IMR-90 (cell line): Measurements from ENCODE around the gene FATE1. TPM values are rescaled to one million over a fixed set of nuclear protein-coding genes. Genes with fewer than 3 reads are reported as not detected.

Experiments
- ATAC-seq: fragments of 200-7000 bp; cut with Tn5 transposase; 2 replicates; pipeline ENCODE4 v1.9.1; 2020; ENCODE audit warnings: low read depth, mild to moderate bottlenecking, moderate library complexity
- BruUV-seq: library from RNA; stranded (reverse); fragments of 400-500 nt; replicated peaks from 2 replicates; lab custom pipeline; 2021; lab: Mats Ljungman, UMichigan
- CTCF ChIA-PET: fragments of 300-600 bp; formaldehyde crosslinking; extraction: SDS; loops from one replicate; lab custom pipeline; 2021; ENCODE audit warnings: antibody characterized with exemption; lab: Yijun Ruan, JAX
- POLR2A ChIA-PET: fragments of 300-600 bp; sonication (Branson Sonifier 250); formaldehyde crosslinking; loops from one replicate; lab custom pipeline; 2022; ENCODE audit warnings: antibody characterized with exemption; ENCODE audit not compliant: unreplicated experiment; lab: Charles Lee
- DNase-seq: peaks from one replicate; pipeline ENCODE4 v3.0.0; 2013
- H2AFZ ChIP-seq: replicated peaks from 2 replicates; pipeline ENCODE3; 2013; ENCODE audit warnings: low read length, mild to moderate bottlenecking; ENCODE audit not compliant: poor library complexity
- H2AK5ac ChIP-seq: 2 replicates; pipeline ENCODE4 v1.6.1; 2013; ENCODE audit warnings: low read depth, low read length, inconsistent platforms
- H2AK9ac ChIP-seq: replicated peaks from 2 replicates; pipeline ENCODE3; 2013; ENCODE audit warnings: mild to moderate bottlenecking, low read depth, low read length, moderate library complexity; ENCODE audit not compliant: poor library complexity
- H2BK120ac ChIP-seq: 2 replicates; pipeline ENCODE4 v1.6.1; 2013; ENCODE audit warnings: low read depth, low read length, inconsistent platforms
- H2BK15ac ChIP-seq: 3 replicates; pipeline ENCODE4 v1.6.1; 2013; ENCODE audit warnings: low read depth, low read length, inconsistent platforms
- H2BK20ac ChIP-seq: 2 replicates; pipeline ENCODE4 v1.6.1; 2013; ENCODE audit warnings: low read depth, mild to moderate bottlenecking, inconsistent platforms, low read length, moderate library complexity
- H2BK5ac ChIP-seq: 2 replicates; pipeline ENCODE4 v1.6.1; 2013; ENCODE audit warnings: mild to moderate bottlenecking, low read depth, low read length, inconsistent platforms; ENCODE audit not compliant: poor library complexity, severe bottlenecking
- H3K14ac ChIP-seq: replicated peaks from 2 replicates; pipeline ENCODE4 v1.6.1; 2013; ENCODE audit warnings: low read depth, low read length, inconsistent platforms
- H3K18ac ChIP-seq: 2 replicates; pipeline ENCODE4 v1.6.1; 2013; ENCODE audit warnings: low read depth, low read length, control low read depth
- H3K23ac ChIP-seq: 2 replicates; pipeline ENCODE4 v1.6.1; 2013; ENCODE audit warnings: low read depth, low read length, inconsistent platforms
- H3K27ac ChIP-seq: 2 replicates; pipeline ENCODE4 v1.5.1; 2013; ENCODE audit warnings: mild to moderate bottlenecking, control low read depth, low read length; ENCODE audit not compliant: insufficient read depth
- H3K27me3 ChIP-seq: 2 replicates; pipeline ENCODE4 v1.6.1; 2013; ENCODE audit warnings: low read length; ENCODE audit not compliant: control insufficient read depth, insufficient read depth
- H3K36me3 ChIP-seq: 2 replicates; pipeline ENCODE4 v1.6.1; 2013; ENCODE audit warnings: low read length, mixed read lengths; ENCODE audit not compliant: control insufficient read depth, insufficient read depth
- H3K4ac ChIP-seq: 2 replicates; pipeline ENCODE4 v1.6.1; 2013; ENCODE audit warnings: low read depth, low read length, inconsistent platforms
- H3K4me1 ChIP-seq: 2 replicates; pipeline ENCODE4 v1.6.1; 2013; ENCODE audit warnings: low read length, mixed read lengths; ENCODE audit not compliant: control insufficient read depth, insufficient read depth
- H3K4me2 ChIP-seq: 2 replicates; pipeline ENCODE4 v1.6.1; 2013; ENCODE audit warnings: low read depth, mild to moderate bottlenecking, control low read depth, low read length, moderate library complexity
- H3K4me3 ChIP-seq: 2 replicates; pipeline ENCODE4 v1.5.1; 2013; ENCODE audit warnings: low read depth, mild to moderate bottlenecking, control low read depth, low read length, moderate library complexity; ENCODE audit not compliant: insufficient read depth
- H3K56ac ChIP-seq: 2 replicates; pipeline ENCODE4 v1.6.1; 2013; ENCODE audit warnings: low read length, inconsistent platforms; ENCODE audit not compliant: insufficient read depth; ENCODE audit errors: extremely low read depth
- H3K79me1 ChIP-seq, 2 experiments: 2 replicates each; pipeline ENCODE4 v1.6.1; 2013; ENCODE audit warnings: low read length in 2 of 2, inconsistent platforms in 1 of 2, low read depth in 1 of 2
- H3K9ac ChIP-seq: 2 replicates; pipeline ENCODE4 v1.6.1; 2013; ENCODE audit warnings: low read depth, low read length, control low read depth
- H3K9me1 ChIP-seq: 2 replicates; pipeline ENCODE4 v1.6.1; 2013; ENCODE audit warnings: low read length, inconsistent platforms; ENCODE audit not compliant: insufficient read depth
- H3K9me3 ChIP-seq: 2 replicates; pipeline ENCODE4 v1.6.1; 2013; ENCODE audit warnings: low read length; ENCODE audit not compliant: control insufficient read depth, insufficient read depth
- H4K20me1 ChIP-seq: 2 replicates; pipeline ENCODE4 v1.6.1; 2013; ENCODE audit warnings: low read length, inconsistent platforms; ENCODE audit not compliant: insufficient read depth
- H4K5ac ChIP-seq: 2 replicates; pipeline ENCODE4 v1.6.1; 2013; ENCODE audit warnings: mild to moderate bottlenecking, low read depth, low read length, control low read depth
- H4K8ac ChIP-seq, 2 experiments: 2 replicates each; pipeline ENCODE4 v1.6.1; 2013; ENCODE audit warnings: low read depth in 2 of 2, low read length in 2 of 2, control low read depth in 1 of 2, inconsistent platforms in 1 of 2
- H4K91ac ChIP-seq: 2 replicates; pipeline ENCODE4 v1.6.1; 2013; ENCODE audit warnings: low read depth, low read length, inconsistent platforms; ENCODE audit not compliant: insufficient read depth
- CHD1 ChIP-seq: IDR thresholded peaks from 2 replicates; pipeline ENCODE4 v1.6.1; 2012; ENCODE audit warnings: low read depth, low read length, improper control_type of control experiment
- CTCF ChIP-seq: conservative IDR thresholded peaks from 2 replicates; pipeline ENCODE4 v1.5.1; 2012; ENCODE audit warnings: mild to moderate bottlenecking, low read depth, low read length, improper control_type of control experiment
- MAFK ChIP-seq: IDR thresholded peaks from 2 replicates; pipeline ENCODE4 v1.6.1; 2012; ENCODE audit warnings: low read depth, low read length, improper control_type of control experiment
- MXI1 ChIP-seq: IDR thresholded peaks from 2 replicates; pipeline ENCODE4 v1.6.1; 2012; ENCODE audit warnings: low read depth, mild to moderate bottlenecking, low read length, moderate library complexity, borderline replicate concordance
- POLR2A ChIP-seq: IDR thresholded peaks from 2 replicates; pipeline ENCODE4 v1.6.1; 2012; ENCODE audit warnings: mild to moderate bottlenecking, low read depth, low read length
- WGBS, 2 experiments: methylation state at CpG; one replicate each; pipeline versions ENCODE4 v1.1.5 to v1.1.7; 2013; ENCODE audit warnings: missing lambda C conversion rate in 2 of 2; ENCODE audit not compliant: insufficient read length in 1 of 2; ENCODE audit errors: extremely low coverage in 2 of 2; 5-methylcytosine and 5-hydroxymethylcytosine counted together
- dilution Hi-C: fragments of 300-500 bp; cut with HindIII; formaldehyde crosslinking; loops from one replicate; pipeline ENCODE4 v1.14.3; 2018; ENCODE audit warnings: low sequenced_read_pairs; ENCODE audit not compliant: unreplicated experiment
- in situ Hi-C: fragments of 300-500 bp; cut with MboI; formaldehyde crosslinking; loops from 3 replicates; pipeline ENCODE4 v1.14.3; 2019; ENCODE audit warnings: low sequenced_read_pairs, inconsistent platforms, mixed read lengths
- intact Hi-C: fragments of 100-400 bp; cut with micrococcal nuclease; formaldehyde crosslinking; loops from 2 replicates; pipeline ENCODE4 v1.10.0; 2022
- polyA plus RNA-seq, 3 experiments: library from polyadenylated mRNA; depleted of rRNA; stranded (reverse); fragments of >200 nt; gene quantifications; 2 replicates each; pipeline ENCODE4 v1.2.3, GENCODE V29; 2012; ENCODE audit warnings: low replicate concordance in 1 of 3
- total RNA-seq: library from RNA; depleted of rRNA; stranded (reverse); fragments of >200 nt; gene quantifications from 2 replicates; pipeline ENCODE4 v1.2.3, GENCODE V29; 2012
- TF ChIP-seq, protein P1 (sequence below): fragments of 150-350 bp; IDR thresholded peaks from 2 replicates; pipeline ENCODE4 v1.6.1; 2017; ENCODE audit warnings: mild to moderate bottlenecking, antibody characterized with exemption, low read length, low read depth
- TF ChIP-seq, protein P2 (sequence below): fragments of 150-350 bp; IDR thresholded peaks from 2 replicates; pipeline ENCODE4 v1.6.1; 2016; ENCODE audit warnings: low read depth, mild to moderate bottlenecking, low read length, moderate library complexity, borderline replicate concordance

Gene FATE1
- total and polyA plus RNA-seq, 2 of the 4 experiments (the other 2 are of a cell fraction): not detected

DNA sequence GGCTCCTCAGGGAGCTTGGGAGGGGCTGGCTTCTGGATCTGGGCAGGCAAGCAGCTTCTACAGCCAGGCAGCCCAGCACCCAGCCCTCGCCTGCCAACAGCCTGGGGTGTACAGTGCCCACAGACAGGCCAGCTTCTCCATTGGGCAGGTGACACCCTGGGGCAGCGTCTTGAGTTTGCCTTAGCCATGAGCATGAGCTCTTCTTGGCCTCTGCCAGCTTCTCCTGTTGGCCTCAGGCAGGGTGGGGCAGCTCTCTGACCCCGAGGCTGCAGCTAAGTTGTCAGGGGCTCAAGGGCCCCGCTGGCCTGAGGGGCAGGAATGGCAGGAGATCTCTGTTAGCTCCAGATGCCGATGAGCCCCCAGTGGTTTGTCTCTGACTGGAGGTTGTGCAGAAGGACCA lies 10.9 kb downstream of the FATE1 start:
- Histone ChIP-seq H3K36me3 (no peaks in the 10 kb centered on the region), H2BK15ac (no peak overlapping the region), H3K4me3 (no peak overlapping the region), H3K79me1 (no peaks in the 10 kb centered on the region), H2BK120ac (no peak overlapping the region), H2AFZ (no peak overlapping the region), H3K4ac (no peak overlapping the region), H2BK5ac (no peak overlapping the region), H4K20me1 (no peaks in the 10 kb centered on the region), H4K5ac (no peak overlapping the region), H3K27me3 (no peaks in the 10 kb centered on the region), H2BK20ac (no peak overlapping the region), H2AK9ac (no peak overlapping the region), H3K9me1 (no peaks in the 10 kb centered on the region), H4K8ac (no peak overlapping the region), H3K14ac (no peak overlapping the region), H3K4me2 (no peak overlapping the region), H3K9me3 (no peaks in the 10 kb centered on the region), H3K27ac (no peak overlapping the region), H2AK5ac (no peak overlapping the region), H3K23ac (no peak overlapping the region), H3K18ac (no peak overlapping the region), H3K9ac (no peak overlapping the region), H3K4me1 (no peaks in the 10 kb centered on the region), H4K91ac (no peak overlapping the region), H3K56ac (no peak overlapping the region)
- in situ Hi-C loops (no loop called here), dilution Hi-C loops (no loop called here), intact Hi-C loops (no loop called here)
- ATAC-seq (no peak), DNase-seq (no peak)
- ChIA-PET POLR2A (no interaction called here), CTCF (no interaction called here)
- WGBS, 2 experiments: 25% methylated on average over 3 of the region's 5 CpGs; no CpG with 5 or more reads in 1 of the 2 experiments
- no TSS peak for BruUV-seq
- TF ChIP-seq, protein P1, sequence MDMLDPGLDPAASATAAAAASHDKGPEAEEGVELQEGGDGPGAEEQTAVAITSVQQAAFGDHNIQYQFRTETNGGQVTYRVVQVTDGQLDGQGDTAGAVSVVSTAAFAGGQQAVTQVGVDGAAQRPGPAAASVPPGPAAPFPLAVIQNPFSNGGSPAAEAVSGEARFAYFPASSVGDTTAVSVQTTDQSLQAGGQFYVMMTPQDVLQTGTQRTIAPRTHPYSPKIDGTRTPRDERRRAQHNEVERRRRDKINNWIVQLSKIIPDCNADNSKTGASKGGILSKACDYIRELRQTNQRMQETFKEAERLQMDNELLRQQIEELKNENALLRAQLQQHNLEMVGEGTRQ: no peak
- TF ChIP-seq MAFK: no peak
- no peak for TF ChIP-seq MXI1
- no peak for TF ChIP-seq CHD1
- TF ChIP-seq, protein P2, sequence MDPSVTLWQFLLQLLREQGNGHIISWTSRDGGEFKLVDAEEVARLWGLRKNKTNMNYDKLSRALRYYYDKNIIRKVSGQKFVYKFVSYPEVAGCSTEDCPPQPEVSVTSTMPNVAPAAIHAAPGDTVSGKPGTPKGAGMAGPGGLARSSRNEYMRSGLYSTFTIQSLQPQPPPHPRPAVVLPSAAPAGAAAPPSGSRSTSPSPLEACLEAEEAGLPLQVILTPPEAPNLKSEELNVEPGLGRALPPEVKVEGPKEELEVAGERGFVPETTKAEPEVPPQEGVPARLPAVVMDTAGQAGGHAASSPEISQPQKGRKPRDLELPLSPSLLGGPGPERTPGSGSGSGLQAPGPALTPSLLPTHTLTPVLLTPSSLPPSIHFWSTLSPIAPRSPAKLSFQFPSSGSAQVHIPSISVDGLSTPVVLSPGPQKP: no peak
- TF ChIP-seq POLR2A: no peak
- TF ChIP-seq CTCF: no peak
